CD4-positive, alpha-beta T cell treated with Interleukin-10 for 1 hour (primary cell): ENCODE results near the gene RNF166.
"Not testable (repeated sequence)": the region's sequence is repeated elsewhere in the genome, so short reads cannot be mapped to it uniquely, and the experiment has no call there.

Source experiments
- DNase-seq: peaks from one replicate; pipeline ENCODE4 v3.0.0-alpha.2; 2020

The RNF166 gene

DNA sequence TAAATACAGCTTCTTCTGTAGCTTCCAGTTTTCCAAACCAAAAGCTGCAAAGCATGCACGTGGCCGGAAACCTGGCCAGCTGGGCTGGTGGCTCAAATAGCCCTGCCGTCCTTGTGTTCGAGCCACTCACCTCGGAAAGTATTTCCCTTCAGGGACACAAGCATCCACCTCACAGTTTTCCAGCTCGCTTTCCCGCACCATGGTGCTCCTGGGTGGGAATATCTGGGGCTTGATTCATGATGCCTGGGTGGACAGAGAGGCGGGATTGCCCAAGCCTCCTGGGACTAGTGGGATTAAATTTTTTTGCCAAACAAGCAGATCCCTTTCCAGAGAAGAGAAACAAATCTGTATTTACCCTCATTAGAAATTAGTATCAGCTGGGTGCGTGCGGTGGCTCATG is 36.2 kb downstream of the RNF166 start:
- no peak for DNase-seq

DNA sequence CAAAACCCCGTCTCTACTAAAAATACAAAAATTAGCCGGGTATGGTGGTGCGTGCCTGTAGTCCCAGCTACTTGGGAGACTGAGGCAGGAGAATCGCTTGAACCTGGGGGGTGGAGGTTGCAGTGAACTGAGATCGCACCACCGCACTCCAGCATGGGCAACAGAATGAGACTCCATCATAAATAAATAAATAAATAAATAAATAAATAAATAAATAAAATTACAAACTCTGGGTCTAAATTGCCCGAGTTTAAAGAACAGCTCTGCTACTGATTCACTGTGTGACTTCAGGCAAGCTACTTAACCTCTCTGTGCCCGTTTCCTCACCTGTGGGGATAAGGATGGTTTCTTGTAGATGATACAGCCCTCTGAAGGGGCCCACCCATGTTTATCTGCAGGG is 36.7 kb downstream of the RNF166 start:
- not testable (repeated sequence) for DNase-seq

DNA sequence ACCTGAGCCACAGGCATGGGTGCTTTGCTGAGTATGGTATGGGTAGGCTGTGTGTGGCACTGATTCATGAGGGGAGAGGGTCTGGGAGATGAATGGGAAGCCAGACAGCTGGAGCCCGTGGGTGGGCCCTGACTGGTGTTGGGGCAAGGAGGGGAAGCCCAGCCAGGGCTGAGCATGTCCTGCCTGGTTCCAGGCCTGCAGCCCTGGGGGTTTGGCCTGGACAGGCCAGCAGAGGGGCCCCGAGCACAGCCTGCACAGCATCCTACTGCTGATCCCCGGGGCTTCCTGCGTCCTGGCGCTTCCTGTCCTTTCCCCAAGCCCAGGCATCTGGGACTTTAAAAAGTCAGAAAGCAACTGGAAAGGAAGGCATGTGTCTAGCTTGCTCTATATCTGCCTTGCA is 38.7 kb downstream of the RNF166 start:
- no peak for DNase-seq

DNA sequence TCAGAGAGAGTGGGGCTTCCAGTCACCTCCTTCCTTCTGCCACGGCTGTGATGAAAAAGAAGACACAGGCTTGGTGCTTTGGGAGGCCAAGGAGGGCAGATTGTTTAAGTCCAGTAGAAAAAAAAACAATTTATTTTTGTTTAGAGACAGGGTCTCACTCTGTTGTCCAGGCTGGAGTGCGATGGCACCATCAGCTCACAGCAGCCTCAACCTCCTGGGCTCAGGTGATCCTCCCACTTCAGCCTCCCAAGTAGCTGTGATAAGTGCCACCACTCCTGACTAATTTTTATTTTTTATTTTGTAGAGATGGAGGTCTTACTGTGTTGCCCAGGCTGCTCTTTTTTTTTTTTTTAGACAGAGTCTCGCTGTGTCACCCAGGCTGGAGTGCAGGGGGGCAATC is 40.6 kb downstream of the RNF166 start:
- DNase-seq: no peak

DNA sequence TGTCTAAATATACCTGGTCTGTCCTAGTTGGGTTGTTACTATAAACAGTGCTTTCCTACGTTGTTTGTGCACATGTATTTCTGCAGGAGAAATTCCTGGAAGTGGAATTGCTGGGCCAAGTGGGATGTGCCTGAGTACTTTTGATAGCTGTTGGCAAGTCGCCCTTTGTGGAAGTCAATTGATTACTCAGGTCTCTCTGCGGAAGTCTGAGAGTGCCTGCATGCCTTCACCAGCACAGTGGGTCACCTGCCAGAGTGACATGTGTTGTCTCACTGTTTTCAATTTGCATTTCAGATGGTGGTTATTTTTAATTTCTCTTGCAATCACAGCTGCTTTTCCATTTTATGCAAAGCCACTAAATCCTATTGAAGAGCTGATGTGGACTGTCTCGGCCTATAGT is 41.1 kb downstream of the RNF166 start:
- no peak for DNase-seq

DNA sequence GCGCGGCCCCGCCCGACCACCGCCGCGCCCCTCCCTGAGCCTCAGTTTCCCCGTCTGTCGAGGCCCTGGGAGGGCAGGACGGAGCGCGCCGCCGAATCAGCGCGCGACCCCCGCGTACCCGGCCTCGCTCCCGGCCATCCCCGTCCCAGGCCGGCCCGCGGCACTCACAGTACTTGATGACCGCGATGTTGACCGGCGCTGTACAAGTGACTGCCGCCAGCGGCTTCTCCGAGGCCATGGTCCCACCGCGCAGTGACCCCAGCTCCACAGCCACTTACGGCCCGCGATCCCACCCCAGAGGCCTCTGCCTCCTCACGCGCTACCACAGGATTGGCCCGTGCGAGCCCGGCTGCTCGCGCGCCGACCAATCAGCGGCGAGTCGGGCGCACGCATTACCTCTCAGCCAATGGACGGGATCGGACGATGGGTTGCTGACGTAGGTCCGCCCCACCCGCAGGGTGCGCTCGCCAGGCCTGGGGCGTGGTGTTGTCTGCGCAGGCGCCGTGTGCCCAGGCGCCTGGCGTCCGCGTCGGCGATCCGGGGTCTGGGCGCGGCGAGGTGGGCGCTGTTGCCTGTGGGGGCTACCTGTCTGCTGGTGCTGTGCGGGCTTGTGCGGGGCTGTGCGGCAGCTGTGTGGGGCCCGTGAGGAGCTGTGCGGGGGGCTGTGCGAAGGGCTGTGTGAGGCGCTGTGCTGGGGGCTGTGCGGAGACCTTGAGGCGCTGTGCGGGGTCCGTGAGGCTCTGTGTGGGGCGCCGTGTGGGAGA is 43.2 kb downstream of the RNF166 start, which contains the start of gene MVD:
Gene MVD (minus strand): TSS at position 249 of the 764 bp plus-strand sequence. CDS start 11 bp downstream, at position 238.
- DNase-seq: peak; percentile 96

DNA sequence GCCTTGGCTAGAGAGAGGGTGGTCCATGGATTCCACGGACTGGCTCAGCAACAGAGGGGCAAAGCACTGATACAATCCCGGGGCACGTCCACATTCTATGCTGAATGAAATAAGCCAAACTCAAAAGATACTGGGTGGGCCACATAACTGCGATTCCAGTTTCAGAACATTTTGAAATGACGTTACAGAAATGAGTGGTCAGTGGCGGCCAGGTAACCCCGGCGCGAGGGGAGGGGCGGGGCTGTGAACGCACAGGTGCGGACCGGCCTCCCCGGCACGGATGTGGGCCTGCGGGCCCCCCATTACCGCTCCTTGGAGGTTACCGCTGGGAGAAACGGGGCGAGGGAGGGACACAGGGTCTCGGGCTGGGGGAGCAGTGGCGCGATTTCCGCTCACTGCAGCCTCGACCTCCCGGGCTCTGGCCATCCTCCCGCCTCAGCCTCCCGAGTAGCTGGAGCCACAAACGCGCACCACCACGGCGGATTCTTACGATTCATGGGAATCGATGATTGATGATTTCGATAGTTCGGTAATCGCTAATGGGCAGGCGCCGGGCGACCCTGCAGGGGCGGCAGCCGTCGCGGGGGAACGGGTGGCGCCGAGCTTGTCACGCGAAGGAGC is 43.9 kb downstream of the RNF166 start:
- no peak for DNase-seq

DNA sequence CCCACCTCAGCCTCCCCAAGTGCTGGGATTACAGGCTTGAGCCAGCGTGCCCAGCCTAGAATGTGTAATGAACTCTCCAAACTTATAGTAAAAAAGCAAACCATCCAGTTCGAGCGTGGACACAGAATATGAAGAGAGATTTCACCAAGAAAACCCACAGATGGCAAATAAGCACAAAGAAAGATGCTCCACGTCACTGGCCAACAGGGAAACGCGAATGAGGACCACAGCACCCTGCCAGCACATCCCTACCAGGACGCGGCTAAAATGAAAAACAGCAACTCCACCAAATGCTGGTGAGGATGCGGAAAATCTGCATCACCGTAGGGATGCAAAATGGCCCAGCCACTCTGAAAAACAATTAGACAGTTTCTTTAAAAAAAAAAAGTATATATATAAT is 44.7 kb downstream of the RNF166 start:
- no peak for DNase-seq

DNA sequence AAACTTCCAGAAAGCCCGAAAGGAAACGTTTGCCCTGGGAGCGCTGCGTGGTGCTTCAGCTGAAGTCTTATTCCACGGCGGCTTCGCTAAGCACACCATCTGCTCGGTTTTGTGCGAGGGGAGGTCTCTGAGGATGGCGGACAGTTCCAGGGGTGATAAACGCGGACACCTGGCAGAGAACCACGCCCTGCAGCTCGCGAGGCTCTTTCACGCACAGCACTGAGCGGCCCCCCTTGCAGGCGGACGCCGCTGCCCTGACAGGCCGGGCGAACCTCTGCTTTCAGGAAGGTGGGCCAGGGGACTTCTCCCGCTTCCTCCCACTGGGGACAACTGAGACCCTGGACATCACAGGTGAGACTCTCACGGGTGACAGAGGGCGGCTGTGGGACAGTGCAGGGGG is 47.0 kb downstream of the RNF166 start:
- DNase-seq: no peak

DNA sequence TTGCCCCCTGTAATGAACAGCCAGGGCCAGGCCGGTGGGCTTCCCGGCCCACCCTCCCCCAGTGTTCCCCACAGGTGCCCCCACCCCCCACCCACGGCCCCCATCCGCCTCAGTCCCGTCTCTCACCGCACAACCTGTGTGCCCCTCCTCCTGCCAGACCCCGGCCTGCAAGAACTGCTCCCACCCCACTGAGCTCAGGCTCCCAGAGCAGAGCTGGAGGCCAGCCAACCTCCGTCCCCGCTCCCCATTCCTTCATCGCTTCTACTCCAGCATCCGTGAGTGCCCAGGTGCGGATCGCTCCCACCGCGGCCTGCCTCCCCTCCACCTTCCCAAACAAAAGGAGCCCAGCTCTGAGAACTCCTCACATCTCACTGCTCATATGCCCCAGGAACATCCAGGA is 47.5 kb downstream of the RNF166 start:
- DNase-seq: no peak

DNA sequence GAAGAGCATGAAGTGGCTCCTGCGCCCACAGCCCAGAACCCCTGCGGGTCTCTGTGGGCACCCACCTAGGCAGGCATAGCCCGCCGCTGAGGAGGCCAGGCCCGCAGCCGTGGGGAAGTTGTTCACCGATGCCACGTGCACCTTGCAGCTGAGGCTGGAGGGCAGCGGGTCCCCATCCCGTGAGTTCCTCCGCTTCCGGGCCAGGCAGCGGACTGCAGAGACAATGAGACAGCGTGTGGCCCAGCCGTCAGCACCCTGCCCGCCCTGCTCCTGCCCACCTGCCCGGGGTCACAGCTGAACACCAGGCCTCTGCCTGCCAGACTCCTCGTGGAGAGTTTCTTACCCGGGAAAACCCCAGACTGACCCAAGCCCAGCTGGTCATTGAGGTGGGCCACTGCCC is 48.8 kb downstream of the RNF166 start:
- DNase-seq: no peak

DNA sequence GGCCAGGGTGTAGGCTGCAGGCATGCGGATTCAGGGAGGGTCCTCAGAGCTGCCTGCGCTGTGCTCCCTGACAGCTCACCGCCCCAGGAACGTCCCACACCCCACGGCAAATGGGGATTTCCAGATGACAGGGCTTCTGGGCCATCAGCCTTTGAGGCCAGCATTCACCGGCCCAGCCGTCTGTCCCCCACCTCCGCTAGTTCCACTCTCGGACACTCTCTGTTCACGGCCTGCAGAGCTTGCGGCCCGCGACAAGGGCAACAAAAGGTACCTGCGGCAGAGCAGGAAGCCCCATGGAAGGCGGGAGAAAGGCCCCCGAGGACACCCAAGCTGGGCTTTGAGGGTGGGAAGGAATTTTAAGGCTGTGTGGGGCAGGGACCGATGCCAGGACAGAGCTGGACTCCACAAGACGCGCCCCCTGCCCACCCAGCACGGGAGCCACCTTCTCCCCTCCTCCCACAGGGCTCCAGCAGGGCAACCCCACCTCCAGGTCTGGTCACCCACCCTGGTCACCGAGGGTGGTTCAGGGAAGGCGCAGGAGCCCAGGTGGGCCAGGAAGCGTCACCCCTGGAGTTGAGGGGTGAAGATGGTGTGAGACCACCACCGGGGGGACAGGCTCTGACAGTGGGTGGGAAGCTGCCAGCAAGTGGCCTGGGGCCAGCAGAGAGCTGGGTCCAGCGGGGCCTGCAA is 49.8 kb downstream of the RNF166 start:
- DNase-seq: no peak

DNA sequence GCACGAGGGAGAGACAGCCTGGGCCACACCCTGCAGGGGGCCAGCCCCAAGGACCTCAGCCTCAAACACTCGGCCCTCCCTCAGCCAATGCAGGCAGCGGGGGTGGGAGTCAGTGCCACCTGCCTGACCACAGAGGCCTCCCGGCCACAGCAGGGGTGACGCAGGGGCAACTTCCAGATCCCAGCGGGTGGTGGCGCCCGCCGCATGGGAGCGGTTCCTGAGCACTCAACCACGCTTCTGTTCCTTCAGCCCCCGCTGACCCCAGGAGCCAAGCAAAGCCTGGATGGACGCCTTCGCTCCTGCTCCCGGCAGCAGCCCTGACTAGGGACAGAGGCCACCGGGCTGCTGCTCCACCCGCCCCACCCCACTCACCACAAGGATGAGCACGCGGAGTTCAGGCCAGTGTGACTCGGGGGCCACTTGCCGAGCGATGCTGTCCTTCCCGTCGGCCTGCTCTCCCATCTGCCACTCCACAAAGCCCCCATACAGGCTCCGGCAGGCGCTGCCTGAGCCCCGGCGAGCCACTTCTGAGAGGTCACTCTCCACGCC is 50.4 kb downstream of the RNF166 start:
- no peak for DNase-seq

DNA sequence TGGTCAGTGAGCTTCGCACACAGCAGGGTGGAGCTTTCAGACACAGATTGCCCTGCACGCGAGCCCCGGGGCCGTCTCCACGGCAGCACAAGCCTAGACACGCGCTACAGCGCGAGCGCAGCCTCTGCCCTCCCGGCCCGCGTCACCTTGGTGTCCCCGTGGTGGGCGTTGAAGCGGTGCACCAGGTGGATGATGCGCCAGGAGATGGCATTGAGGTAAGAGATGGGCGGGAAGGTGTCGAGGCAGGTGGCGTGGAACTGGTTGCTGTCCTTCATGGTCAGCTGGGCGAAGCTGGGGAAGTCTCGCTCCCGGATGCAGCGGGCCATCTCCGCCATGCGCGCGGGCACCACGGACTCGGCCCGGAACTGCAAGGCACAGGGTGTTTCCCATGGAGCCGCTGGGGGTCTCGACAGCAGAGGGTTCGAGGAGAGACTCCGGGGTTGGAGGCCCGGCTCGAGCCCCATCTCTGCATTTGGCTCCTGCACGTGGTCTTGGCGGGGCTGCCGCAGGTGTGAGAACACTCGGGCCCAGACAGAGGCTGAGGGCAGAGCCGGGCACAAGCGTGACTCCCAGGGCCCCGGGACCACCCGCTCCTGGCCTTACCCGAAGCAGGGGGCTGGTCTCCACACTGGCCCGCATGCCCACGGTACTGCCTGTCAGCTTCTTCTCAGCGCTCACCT is 51.0 kb downstream of the RNF166 start:
- DNase-seq: no peak

DNA sequence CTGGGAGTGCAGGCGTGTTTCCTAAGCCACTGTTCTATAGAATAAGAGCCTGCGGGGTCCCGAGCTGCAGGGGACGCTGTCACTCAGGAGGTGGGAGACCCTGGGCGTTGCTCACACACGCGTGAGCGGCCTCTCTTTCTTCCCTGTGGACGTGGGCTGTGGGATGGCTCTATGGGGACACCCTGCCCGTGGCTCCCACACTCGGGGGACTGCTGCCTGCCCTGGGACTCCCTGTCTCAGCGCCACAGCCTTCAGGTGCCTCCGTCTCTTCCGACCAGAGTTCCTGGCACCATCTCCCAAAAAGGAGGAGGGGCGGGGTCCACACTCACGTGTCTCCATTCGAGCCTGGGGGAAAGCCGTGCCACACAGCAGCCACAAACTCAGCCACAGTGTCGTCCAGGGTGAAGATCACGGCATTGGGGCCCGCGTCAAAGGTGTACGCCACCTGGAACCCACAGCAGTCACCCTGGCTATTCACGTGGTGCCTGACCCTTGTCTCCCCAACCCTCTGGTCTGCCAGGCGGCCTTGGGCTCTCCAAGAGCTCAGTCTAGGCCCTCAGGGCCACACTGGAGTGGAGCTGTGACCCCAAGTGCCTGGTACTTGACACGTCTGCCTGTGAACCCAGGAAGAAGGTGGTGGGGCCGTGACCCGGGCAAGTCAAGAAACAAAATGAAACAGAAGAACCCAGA is 51.7 kb downstream of the RNF166 start:
- no peak for DNase-seq

DNA sequence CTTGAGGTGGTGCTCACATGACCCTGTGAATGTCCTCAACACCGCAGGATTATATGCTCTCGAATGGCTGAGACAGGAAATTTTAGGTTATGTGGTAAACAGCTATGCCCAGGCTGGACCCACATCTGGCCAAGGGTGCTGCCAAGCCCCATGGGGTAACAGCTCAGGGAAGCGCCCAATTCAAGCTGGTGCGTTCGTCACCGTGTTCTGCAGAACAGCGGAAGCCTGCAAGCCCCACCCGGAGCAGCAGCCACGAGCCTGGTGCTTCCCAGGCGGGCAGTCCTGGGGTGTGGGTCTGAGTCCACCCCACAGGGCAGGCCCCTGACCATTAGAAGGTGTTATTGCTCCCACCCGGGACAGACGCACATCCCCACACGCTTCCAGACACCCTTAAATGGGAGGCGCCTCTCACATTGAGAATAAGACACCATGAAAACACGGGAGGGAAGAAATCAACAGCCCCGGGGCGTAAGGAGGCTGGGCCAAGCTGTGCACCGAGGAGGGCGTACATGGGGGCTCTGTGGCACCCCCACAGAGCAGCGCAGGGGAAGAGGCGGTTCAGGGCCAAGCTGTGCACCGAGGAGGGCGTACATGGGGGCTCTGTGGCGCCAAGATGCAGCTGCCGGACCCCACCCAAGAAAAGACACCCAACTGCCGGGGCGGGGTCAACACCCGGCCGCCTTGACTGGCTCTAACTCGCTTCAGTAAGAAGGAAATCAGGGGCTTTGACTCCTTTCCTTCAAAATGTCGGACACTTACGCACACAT is 52.4 kb downstream of the RNF166 start:
- DNase-seq: no peak

DNA sequence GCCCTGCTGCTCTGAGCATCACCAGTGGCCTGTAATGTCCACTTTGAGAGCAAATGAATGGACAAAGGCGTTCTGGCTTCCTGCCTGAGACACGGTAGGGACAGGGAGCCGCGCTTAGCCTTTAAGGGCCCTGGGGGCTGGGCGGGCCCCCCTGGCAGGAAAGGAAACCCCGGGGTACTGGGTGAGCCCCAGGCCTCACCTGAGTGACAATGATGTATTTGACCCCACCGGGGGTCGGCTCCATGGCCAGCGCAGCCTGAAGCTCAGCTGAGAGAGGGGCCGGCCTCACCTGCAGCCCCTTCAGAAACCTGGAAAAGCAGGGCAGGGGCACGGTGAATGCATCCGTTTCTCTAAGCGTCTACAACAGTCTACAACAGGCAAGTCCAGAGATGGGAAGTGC is 53.1 kb downstream of the RNF166 start:
- DNase-seq: no peak

DNA sequence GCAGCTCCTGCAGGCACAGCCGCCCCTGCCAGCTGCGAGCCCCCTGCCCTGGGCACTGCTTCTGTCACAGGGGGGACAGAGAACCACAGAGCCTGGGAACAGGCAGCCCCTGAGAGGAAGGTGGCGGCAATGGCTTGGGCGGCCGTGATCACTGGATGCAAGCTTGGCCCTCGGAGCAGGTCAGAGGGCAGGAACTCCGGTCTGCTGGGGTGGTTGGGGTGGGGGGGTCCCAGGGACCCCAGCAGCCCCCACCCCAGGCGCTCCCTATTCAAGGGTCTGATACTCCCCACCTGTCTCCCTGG is 53.5 kb downstream of the RNF166 start:
- DNase-seq: no peak

DNA sequence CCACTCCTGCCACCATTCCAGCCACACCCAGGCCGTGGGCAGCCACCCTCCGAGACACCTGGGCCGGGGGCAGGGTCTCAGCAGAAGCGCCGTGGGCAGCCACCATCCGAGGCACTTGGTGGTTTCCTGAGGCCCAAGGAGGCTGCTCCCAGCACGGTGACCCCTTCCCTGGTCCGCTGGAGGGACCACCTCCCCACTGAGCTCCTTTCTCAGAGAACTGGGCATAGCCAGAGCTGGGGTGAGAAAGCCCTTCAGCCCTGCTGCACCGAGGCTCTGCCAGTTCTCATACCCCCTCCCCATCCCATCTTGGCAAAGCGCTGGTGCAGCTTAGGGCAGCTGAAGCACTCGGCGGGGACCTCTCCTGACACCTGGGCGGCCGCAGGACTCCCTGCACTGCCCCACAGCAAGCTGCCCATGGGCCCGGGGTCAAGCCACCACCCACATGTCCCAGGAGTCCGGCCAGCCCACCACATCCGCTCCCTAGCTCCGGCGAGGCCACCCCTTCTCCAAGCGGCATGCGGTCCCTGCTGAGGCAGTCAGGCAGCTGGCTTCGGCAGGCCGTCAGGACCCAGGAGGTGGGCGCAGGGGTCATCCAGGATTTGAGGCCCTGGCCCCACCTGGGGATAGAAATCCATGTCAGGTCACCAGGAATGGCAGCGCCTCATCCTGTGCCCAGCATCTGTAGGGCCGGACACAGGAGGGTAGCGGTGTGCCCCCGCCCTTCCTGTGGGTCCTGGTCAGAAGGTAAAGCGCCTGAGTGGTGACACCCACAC is 54.0 kb downstream of the RNF166 start:
- no peak for DNase-seq

DNA sequence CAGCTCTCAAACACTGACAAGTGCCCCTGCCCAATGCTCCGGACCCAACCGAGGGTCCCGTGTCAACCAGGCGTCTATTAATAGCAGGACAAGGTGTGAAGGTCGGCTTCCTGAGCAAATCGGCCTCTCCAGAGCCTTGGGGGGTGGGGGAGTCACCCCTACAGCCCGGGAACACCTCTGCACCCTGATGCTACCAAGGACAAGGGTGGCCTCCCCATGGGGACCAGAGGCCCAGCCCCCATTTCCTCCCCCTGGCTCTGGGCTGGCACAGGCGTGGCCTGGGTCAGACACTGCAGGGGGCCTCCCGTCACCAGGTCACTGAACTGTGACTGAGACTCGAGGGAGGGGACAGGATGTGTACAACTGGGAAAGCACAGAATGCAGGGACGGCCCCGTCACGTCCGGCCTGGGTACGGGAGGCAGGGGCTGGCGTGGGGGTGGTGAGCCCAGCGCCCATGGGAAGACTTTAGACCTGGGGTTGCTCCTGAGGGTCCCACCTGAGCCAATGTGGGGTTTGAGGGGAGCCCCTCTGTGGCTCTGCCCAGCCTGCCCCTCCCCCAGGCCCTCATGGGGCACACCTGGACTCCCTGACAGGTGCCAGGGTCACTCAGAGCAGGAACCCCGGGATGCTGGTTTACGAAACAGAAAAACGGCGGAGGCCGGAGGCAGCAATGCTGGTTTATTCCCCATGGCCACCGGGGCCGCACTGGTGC is 54.8 kb downstream of the RNF166 start:
- DNase-seq: peak; percentile 87
